Suprapubic skin (tissue), 4 donors: ENCODE data around the gene HSPG2. TPM values are rescaled to one million over a fixed set of nuclear protein-coding genes. Genes with fewer than 3 reads are reported as not detected.

Experiments
- DNase-seq, 2 donors: peaks; one replicate each; pipeline ENCODE4 v3.0.0-alpha.2; 2019; ENCODE audit warnings: low spot score in 2 of 2
- H3K27ac ChIP-seq: fragments of 200-600 bp; sonication (generic); one replicate; pipeline ENCODE4 v1.5.1; 2019
- H3K27me3 ChIP-seq: fragments of 200-600 bp; sonication (generic); one replicate; pipeline ENCODE4 v1.5.1; 2019
- H3K36me3 ChIP-seq: fragments of 200-600 bp; sonication (generic); one replicate; pipeline ENCODE4 v1.5.1; 2019
- H3K4me1 ChIP-seq: fragments of 200-600 bp; sonication (generic); one replicate; pipeline ENCODE4 v1.5.1; 2019
- H3K4me3 ChIP-seq: fragments of 200-600 bp; sonication (generic); one replicate; pipeline ENCODE4 v1.5.1; 2019; ENCODE audit warnings: mild to moderate bottlenecking
- H3K9me3 ChIP-seq: fragments of 200-600 bp; sonication (generic); one replicate; pipeline ENCODE4 v1.5.1; 2019
- CTCF ChIP-seq, 2 donors: fragments of 200-600 bp in 1 of 2; fragments of 450-650 bp in 1 of 2; sonication (generic) in 1 of 2; IDR thresholded peaks; one replicate each; pipeline ENCODE4 v1.5.1; 2016 to 2019; ENCODE audit warnings: antibody characterized with exemption in 2 of 2, mild to moderate bottlenecking in 1 of 2, moderate library complexity in 1 of 2
- EP300 ChIP-seq: sonication (generic); formaldehyde crosslinking; IDR thresholded peaks from one replicate; pipeline ENCODE4 v1.6.1; 2017; ENCODE audit warnings: antibody characterized with exemption
- POLR2A ChIP-seq, 2 donors: fragments of 450-650 bp; IDR thresholded peaks; one replicate each; pipeline ENCODE4 v1.6.1; 2017; ENCODE audit warnings: antibody characterized with exemption in 2 of 2, mild to moderate bottlenecking in 2 of 2, moderate library complexity in 2 of 2
- POLR2AphosphoS5 ChIP-seq, 3 donors: sonication (generic); formaldehyde crosslinking; IDR thresholded peaks; one replicate each; pipeline ENCODE4 v1.6.1; 2017; ENCODE audit warnings: antibody characterized with exemption in 3 of 3
- WGBS: methylation state at CpG from one replicate; pipeline ENCODE4 v1.1.5; 2018; 5-methylcytosine and 5-hydroxymethylcytosine counted together
- total RNA-seq, 4 donors: library from RNA; depleted of rRNA; stranded (reverse); fragments of >200 nt; gene quantifications; one replicate each; pipeline ENCODE4 v1.1.0, GENCODE V29; 2016

HSPG2 gene
- total RNA-seq, 4 donors from 2014 or later, result 97.5 to 164 (median 131) TPM

DNA sequence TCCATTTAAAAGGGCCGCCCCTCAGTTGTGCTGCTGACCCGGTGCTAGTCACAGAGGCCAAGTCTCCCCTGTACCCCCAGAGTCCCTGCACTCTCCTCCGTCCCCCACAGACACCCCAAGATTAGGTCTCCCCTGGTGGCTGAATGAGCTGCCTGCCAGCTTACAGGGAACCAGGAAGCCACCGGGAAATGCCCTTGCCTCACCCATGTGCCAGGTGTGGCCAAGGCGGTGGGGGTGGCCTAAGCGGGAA lies 32.7 kb downstream of the HSPG2 start:
- H3K4me1 ChIP-seq, result peaks cover 100% of the 10 kb centered on the region
- no peak for DNase-seq
- 40% methylated on average over 6 of the region's 6 CpGs for WGBS
- H3K27ac ChIP-seq, result peak overlapping the region; percentile 88
- no peaks in the 10 kb centered on the region for H3K27me3 ChIP-seq
- no peak overlapping the region for H3K4me3 ChIP-seq
- H3K9me3 ChIP-seq, result no peaks in the 10 kb centered on the region
- no peaks in the 10 kb centered on the region for H3K36me3 ChIP-seq
- TF ChIP-seq POLR2A (IDR thresholded peaks at IDR 0.05), result no peak
- no peak for TF ChIP-seq EP300
- TF ChIP-seq POLR2AphosphoS5 (IDR thresholded peaks at IDR 0.05), result no peak
- no peak for TF ChIP-seq CTCF (IDR thresholded peaks at IDR 0.05)

DNA sequence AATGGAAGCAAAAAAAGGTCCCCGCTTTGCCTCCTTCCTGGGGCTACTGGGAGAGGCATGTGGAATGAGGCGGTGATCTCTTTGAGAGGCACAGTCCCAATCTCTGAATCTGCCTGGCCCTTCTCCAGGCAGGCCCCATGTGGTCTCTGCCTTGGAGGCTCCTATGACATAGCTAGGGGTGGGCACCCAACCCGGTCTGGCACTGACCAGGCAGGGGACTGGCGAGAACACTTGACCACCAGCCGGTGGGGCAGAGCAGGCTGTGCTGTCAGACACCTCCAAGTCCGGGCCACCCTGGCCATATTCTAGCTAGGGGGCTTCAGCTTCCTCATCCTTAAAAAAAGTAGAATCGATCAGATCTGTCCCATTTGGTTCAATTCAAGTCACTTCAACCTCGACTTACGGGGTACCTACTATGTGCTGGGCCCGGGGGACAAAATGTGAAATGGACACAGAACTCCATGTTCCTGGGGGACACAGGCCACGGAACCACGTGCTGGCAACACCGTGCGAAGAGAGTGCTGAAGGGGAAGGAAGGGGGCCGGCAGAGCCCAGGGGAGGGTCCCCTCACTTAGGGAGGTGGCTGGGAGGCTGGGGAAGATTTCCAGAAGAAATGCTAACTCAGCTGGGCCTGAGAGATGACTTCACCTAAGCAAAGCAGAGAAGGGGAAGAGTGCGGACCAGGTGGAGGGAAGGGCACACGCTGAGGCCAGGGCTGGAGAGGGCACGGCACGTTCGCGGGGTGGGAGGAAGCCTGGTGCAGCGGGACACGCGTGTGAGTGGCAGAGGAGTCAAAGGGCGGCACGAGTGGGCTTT lies 33.3 kb downstream of the HSPG2 start:
- H3K4me1 ChIP-seq, result peaks cover 100% of the 10 kb centered on the region
- peak overlapping the region; percentile 88 for H3K27ac ChIP-seq
- DNase-seq, result no peak
- 64% methylated on average over 25 of the region's 26 CpGs for WGBS
- H3K36me3 ChIP-seq, result no peaks in the 10 kb centered on the region
- H3K27me3 ChIP-seq, result no peaks in the 10 kb centered on the region
- H3K4me3 ChIP-seq, result no peak overlapping the region
- TF ChIP-seq POLR2AphosphoS5 (IDR thresholded peaks at IDR 0.05) (no peak), CTCF (IDR thresholded peaks at IDR 0.05) (no peak), POLR2A (IDR thresholded peaks at IDR 0.05) (no peak), EP300 (no peak)
- H3K9me3 ChIP-seq, result no peaks in the 10 kb centered on the region

GRCh38 chr1:21902026-21903012 lies 34.8 kb downstream of the HSPG2 start:
- H3K4me3 ChIP-seq, result no peak overlapping the region
- peak overlapping the region; percentile 48 for H3K27ac ChIP-seq
- no peaks in the 10 kb centered on the region for H3K9me3 ChIP-seq
- no peaks in the 10 kb centered on the region for H3K27me3 ChIP-seq
- peaks cover 98% of the 10 kb centered on the region for H3K4me1 ChIP-seq
- no peak for TF ChIP-seq POLR2A (IDR thresholded peaks at IDR 0.05)
- TF ChIP-seq POLR2AphosphoS5 (IDR thresholded peaks at IDR 0.05), result no peak
- no peak for TF ChIP-seq EP300
- no peak for TF ChIP-seq CTCF (IDR thresholded peaks at IDR 0.05)
- WGBS, result 48% methylated on average over 12 of the region's 20 CpGs
- DNase-seq, result no peak
- H3K36me3 ChIP-seq, result no peaks in the 10 kb centered on the region

DNA sequence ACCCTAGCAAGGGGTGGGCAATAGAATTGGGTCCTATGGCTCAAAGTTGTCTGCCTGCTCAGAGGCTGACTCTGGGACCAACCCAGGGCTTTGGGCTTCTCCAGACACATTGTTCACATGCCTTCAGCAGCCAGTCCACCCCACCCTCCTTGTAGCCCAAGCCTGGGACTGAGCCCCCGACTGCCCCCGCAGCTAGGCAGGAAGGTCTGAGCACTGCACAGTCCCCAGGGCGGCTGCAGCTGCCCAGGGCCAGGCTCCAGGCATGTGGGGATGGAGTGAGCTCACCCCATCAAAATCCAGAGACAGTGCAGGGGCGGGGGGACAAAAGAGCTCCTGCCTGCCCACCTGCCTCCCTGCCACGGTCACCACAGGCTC lies 35.6 kb downstream of the HSPG2 start:
- no peak for TF ChIP-seq CTCF (IDR thresholded peaks at IDR 0.05)
- no peak for TF ChIP-seq POLR2A (IDR thresholded peaks at IDR 0.05)
- no peak for TF ChIP-seq EP300
- no peak for TF ChIP-seq POLR2AphosphoS5 (IDR thresholded peaks at IDR 0.05)
- H3K9me3 ChIP-seq, result no peaks in the 10 kb centered on the region
- no peak overlapping the region for H3K4me3 ChIP-seq
- H3K36me3 ChIP-seq, result no peaks in the 10 kb centered on the region
- no peaks in the 10 kb centered on the region for H3K27me3 ChIP-seq
- 68% methylated on average over 4 of the region's 5 CpGs for WGBS
- DNase-seq, result no peak
- peak overlapping the region; percentile 48 for H3K27ac ChIP-seq
- H3K4me1 ChIP-seq, result peaks cover 98% of the 10 kb centered on the region
